GM19043 (cell line): ENCODE measurements around the gene BRD3.

ENCODE experiments used
- ATAC-seq: cut with Tn5 transposase; IDR thresholded peaks from one replicate; pipeline ENCODE4 v1.9.1; 2021; ENCODE audit warnings: low read depth; ENCODE audit not compliant: unreplicated experiment

Gene BRD3

DNA sequence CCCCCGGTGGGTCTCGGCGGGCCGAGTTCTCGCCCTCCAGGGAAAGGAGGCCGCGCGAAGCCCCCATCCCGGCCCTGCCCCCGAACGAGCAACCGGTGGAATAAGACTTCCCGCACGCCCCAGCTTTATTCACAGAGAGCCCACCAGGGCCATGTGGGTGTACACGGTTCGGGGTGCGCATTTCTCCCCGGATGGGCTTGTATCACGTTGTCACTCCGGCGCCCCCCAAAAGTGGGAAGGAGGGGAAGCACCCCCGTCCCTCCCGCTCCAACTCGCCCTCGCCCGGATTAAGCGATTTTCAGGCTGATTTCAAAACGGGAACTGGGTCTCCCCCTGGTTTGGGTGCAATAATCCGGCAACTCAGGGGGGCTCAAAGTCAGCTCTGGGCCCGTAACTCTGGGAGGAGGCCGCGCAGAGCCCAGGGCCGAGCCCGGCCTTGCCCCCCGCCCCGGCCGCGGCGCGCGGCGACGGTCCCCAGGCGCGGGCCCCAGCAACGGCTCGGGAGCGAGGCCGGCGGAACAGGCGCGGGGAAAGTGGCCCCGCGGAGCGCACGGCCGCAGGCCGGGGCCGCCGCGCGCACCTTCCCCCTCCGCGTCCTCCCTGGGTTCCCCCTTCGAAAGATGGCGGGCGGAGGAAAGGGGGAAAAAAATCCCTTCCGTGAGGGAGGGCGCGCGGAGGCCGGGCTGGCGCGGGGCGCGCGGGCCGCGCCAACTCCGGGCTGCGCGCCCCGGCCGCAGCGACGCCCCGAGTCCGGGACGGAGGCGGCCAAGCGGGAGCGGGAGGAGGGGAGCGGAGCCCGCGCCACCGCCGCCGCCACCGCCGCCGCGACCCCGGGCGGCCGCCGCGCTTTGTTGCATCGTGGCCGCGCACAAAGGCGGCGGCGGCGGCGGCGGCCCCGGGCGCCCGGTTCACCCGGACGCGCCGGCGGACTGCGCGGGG lies 644 bp downstream of the BRD3 start:
- peak; percentile 1 for ATAC-seq

DNA sequence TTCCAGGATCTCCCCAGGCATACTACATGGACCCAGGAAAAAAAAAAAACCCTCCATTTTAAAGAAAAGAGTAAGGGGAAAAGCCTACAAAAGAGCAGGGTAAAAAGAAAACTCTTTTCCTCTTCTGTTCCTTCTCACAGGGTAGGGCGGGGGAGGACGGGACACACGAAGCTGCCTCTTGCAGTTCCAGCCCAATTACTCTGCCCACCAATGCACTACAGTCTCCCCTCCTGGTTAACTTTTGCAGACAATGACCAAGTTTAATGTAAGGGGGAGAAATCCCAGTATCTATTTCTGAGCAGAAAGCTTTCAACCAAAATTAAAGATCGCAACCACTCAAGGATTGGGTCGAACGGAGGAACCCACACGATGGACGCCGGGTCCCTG lies 1.3 kb downstream of the BRD3 start:
- no peak for ATAC-seq

DNA sequence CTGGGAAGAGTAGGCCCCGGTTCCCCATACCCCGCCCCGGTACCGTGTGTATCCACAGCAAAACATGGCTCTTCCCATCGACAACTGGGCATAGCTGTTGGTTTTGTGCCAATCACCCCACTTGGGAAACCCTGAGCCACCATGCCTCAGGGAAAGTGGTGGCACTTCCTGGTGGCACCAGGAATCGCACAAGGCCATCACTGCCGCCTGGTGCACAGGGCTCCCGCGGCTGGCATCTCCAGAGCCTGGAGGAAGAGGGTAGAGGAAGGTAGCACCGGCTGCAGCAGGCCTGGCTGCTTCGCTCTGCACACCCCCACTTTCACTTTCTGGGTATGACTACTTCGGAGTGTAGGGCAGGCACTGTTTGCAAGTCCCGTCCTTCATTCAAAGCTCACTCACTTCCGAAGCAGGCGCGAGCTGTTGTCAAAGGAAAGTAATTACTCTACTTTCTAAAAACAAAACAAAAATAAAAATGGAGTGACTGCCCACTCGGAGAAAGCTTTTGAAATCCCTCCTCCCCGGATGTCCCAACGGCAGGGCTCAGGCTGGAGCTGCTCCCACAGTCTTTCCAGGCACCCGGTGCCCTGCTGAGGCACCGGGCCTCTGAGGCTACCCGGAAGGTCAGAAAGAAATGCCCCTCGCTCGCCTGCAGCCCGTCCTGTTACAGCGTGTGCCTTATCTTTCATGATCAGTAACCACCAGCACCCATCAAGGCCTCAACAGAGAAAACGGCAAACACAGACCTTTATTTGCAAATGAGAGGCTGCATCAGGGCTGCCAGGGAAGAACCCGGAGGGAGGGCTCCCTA lies 2.0 kb downstream of the BRD3 start:
- peak; percentile 44 for ATAC-seq

DNA sequence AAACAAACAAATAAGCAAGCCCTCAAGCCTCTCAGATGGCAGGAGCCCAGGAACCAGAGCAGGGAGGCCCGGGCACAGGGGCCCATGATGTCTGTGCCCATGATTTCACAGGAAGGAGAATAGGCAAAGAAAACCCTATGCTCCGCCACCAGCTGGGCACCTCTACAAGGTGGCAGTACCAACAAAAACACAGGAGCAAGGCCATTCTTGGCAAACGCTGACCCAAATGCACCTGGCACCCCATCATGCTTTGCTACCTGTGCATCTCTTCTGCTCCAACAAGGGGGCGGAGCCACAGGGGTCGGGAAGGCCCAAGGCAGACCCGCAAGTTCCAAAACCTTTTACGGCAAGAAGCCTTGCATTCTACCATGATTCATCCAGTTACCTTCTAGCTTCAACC lies 3.1 kb downstream of the BRD3 start:
- no peak for ATAC-seq

DNA sequence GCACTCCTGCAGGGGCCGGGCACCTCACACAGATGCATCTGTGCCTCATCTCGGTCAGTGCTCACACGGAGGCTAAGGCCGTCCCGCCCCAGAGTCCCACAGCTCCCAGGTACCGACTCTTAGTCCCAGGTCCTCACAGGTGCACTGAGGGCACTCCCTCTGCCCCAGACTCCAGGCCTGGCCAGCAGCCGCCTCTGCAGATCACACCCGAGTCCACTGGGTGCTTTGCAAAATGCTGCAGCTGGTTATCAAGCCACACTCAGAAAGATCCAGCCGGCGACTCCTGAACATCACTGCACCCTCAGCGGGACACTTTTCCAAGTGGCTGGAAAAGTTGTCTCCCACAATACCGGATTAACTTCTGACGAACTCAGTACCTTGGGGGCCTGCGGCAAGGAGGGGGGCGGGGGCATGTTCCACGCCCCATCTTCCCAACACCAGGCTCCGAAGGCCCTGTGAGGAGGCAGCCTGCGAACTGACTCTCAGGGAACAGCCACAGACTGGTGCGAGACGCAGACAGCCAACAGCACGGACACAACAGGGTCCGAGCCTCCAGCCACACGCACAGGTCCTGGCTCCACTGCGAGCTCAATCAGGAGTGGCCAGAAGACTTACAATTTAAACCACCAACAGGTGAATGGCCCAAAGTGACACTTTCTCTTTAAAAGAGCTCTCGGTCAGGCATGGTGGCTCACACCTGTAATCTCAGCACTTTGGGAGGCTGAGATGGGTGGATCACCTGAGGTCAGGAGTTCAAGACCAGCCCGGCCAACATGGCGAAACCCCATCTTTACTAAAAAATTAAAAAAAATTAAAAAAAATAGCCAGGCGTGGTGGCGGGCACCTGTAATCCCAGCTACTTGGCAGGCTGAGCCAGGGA lies 4.0 kb downstream of the BRD3 start:
- no peak for ATAC-seq

DNA sequence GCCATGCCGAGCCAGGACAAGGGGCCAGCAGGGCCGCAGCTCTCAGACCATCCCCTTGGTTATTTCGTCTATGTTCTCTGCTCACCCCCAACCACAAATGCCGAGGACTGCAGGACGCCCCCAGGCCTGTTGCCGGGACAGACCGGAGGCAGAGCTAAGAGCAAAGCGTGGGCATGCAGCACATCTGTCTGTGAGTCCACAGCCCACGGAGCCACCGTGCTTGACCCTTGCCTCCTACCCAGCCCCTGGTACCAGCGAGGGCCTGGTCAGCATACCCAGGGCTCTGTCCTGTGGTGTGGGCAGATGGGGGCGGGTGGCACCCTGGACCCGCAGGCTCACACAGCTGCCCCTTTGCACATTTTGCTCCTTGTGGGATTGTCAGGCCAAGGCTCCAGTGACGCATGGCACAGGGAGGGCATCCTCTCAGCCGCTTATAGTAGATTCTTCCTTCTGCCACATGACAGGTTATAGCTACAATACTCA lies 4.7 kb downstream of the BRD3 start:
- ATAC-seq, result no peak

DNA sequence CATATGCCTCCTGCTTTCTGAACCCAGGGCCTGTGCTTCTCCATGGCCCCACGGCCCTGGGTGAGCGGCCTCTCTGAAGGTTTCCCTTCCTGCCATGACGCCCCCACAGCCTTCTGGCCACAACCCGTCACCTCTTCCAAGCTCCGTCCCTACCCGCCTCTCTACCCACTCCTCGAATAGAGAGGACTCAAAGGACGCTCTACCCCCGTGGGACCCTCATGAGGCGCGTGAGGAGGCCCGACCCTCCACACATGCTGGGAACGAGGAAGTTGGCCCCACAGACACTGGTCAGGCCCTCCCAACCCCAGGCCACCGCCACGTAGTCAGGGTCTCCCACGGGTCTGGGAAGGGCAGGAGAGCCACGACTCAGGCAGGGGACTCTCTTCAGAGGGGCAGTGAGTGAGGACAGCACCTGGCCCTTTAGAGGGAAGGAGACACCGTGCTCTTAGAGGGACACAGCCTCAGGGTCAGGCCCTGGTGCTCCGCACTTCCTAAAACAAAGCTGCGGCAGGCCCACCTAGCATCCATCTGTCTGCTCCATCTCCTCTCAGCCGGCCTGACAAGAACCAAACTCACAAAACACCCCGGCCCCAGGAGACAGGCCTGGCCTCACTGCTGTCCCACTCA lies 5.3 kb downstream of the BRD3 start:
- ATAC-seq, result no peak

DNA sequence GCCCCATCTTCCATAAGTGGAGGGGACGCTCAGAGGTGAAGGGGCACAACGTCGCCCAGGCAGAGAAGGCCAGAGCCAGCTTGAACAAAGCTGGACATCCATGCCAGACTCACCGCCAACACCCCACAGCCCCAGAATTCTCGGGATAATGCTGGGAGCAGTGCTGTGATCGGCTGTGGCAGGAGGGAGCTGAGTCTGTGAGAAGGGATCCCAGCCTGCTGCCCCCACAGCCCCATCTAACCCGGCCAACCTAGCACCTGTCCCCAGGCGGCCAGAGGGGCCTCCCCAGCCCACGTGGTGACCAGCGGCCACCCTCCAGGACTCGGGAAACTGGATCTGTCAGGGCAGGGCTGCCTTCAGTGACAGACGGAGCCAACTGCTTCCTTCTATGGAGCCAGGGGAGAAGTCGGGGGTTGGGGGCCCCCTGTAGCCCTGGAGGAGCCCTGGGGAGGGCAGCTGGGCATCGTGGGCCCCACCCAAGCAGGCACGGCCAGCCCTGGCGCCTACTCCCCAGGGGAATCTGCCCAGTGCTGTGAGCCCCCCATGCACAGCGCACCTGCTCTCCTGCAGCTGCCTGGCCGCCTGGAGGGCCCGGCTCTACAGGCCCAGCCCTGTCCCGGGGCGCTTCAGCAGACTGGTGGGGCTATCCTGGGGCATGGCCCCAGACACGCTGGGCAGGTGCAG lies 6.0 kb downstream of the BRD3 start:
- no peak for ATAC-seq

DNA sequence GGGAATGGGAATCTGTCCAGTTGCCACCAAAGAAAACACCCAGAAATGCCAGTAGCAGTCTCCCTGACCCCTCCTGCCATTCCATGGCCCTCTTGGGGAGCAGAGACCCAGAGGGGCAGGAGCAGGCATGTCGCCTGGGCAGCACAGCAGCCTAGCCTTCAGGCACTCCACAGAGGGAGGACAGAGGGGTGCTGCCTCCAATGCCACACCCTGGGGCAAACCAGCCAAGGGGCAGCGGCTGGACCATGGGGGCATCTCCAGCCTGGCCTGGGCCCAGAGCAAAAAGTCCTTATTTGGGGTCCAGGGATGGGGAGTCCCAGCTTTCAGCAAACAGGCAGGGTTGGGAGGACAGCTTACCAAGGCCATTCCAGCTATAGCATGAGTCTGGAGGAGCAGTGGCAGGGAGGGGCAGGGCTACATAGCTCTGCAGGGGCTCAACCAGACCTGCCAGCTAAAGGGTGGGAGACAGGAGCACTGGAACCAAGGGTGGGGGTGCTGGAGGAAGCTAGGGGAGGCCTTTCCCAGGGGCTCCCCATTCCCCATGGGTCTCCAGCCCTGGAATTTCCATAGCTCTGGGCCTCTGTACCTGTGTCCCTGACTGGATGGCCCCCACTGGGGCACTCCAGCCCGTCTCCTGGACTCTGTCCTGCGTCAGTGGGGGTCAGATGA lies 6.7 kb downstream of the BRD3 start:
- no peak for ATAC-seq

DNA sequence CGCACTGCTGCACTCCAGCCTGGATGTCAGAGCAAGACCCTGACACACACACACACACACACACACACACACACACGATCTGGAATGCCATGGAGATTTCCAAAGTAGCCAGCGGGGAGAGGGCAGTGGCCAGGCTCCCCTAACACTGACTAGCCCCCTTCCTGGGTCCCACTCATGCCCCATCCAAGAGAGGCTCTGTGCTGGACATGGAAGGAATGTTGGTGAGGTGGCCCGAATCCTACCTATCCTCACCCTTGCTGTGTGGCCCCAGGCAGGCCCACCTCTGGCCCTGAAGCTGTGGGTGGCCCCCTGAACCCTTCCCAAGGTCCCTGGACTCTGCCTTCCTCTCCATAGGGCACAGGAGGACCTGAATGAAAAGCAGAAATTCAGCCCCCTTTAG lies 7.3 kb downstream of the BRD3 start:
- no peak for ATAC-seq

DNA sequence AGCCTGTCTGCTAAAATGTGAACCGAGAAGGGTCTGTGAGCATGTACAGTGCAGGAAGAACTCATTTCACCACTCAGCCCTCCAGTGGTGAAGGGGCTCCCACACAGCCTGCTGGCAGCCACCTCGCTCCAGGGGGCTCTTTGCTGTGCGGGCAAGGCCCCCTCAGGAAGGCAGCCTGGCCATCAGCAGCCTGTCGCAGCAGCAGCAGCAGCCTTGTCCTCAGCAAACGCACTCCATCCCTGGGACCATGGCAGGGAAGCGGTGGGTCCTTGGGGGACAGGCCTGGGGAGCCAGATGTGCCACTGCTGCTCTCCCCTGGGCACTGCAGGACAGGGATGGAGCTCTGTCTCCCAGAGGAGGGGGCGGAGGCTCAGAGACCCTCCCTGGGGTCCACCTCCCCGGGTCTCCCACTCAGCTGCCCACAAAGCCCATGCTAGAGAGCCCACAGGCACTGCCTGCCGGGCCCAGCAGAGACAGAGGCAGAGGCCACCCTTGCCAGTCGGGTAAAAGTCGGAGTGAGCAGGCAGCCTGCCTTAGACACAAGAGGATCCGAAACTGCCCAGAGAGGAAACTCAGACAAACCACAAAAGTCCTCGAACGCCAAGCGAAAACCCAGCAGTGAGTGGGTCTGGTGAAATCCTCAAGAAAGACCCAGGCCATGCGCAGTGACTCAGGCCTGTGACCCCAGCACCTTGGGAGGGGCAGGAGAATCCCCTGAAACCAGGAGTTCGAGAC lies 8.0 kb downstream of the BRD3 start:
- no peak for ATAC-seq

DNA sequence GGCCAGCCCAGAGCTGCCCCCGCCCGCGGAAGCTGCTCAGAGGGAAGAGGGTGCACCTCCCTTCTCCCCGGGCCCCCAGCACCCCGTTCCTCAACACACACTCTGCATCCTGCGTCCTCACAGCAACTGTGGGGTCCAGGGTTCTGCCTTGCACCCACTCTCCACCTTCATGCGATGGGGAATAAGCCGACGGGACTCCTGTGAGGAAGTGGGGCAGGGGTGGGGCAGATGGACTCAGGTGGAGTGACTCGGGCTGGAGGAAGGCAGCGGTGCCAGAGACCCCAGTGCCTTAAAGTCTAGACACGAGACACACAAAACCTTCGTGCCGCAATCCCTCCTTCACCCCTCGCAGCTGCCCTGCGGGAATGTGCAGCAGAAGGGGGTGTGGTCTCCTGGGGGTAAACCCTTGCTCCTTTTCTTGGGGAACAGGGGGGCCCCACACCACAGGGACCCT lies 8.6 kb downstream of the BRD3 start:
- no peak for ATAC-seq

DNA sequence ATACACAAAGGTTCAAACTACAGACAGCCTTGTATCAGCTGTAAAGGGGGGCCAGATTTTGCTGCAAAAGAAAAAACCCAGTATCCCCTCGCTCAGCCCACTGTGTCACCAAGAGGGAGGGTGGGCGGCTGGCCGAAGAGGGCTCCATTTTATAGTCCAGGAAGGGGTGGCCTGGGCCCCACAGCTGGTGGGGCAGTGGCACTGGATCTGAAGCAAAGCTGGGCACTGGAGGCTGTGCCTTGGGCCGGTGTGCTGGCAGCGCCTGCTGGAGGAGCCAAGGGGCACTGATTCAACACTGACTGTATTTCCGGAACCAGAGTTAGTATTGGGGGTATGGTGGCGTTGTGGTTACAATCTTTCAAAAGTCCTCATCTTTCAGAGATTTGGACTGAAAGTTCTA lies 9.1 kb downstream of the BRD3 start:
- ATAC-seq, result no peak

DNA sequence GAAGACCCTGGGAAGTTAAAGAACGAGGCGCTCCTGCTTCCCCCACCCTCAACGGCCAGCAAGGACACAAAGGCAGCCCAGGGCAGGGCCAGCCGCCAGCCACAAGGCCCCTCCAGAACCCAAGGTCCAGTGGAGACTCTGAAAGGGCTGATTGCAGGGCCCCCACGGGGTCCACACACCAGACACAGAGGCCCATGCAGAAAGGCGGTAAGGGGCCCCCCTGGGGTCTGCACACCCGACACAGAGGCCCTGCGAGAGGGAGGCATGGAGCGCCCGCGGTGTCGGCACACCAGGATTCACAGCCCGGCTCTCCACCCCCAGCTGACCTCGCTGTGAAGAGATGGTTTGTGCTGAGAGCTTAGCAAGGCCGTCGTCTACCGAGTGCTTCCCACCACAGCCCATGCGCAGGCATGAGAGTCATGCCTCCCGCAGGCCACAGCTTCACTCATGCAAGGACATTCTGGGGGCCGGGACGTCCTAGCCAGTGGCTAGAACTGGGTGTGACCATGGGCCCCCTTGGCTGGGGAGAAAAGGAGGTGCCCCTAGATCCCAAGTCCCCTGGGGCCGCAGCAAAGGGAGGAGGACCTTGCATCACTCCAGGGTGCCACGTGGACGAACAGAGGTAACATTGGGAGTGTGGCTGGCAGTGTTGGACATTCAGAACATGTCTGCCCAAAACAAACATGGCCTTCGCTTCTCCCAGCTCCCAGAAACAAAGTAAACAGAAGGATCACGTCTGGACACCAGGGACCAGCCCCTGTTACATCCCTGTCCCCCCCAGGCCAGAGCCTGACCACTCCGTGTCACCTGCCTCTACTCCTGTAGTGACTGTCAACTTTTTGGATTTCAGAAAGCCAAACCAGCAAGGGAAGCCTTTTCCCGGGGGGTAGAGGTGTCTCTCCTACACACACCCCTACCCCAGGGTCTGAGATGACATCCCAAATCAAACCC lies 9.8 kb downstream of the BRD3 start:
- no peak for ATAC-seq

DNA sequence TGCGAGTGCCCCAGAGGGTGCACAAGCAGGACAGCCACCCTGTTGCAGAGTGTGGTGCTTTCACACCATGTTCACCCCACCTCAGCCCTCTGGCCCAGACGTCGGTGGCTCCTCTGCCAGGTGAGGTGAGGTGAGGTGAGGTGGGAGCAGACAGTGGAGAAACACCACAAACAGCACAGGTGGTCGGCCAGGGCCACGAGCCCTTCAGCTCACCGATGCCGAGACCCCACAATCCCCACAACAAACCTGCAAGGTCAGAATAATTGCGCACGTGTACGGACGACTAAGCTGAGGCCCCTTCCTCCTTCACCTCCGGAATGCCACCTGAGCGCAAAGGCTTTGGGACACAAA lies 10.5 kb downstream of the BRD3 start:
- ATAC-seq, result no peak

DNA sequence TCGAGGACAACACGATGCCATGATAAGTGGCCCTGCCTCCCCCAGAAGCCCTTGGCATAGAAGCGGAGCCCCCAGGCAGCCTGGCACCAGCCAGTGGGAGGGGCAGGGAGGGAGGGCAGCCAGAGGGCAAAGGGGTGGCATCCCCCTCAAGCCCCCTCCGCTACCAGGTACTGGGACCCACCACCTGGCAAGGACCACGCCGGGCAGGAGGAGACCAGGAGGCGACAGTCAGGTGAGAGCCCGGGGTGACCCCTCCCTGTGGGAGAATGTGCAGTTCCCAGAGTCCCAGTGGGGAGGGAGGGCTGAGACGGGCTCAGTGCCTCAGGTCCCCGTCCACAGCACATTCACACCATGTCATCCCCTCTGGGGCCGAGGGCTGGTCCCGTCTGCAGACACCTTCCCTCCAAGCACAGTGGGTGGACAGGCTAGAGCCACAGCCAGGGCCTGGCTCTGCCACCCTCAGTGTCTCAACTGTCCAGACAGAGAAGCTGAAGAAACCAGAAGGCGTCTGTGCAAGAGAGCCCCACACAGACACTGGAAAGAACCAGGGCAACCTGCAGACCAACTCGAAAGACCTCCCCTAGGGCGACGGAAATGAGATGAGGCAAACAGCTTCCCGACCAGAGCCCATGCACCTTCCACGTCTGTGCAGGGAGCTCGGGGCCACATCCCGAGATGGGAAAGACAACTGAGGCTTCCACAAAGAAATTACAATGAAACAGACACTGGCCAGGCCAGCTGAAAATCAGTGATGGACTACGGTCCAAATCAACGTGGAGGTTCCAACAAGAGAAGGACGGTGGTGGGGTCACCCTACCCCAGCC lies 11.1 kb downstream of the BRD3 start:
- no peak for ATAC-seq
